ENCODE measurements around the gene AKAP12.
"Not testable (repeated sequence)": the region's sequence is repeated elsewhere in the genome, so short reads cannot be mapped to it uniquely, and the experiment has no call there.

The AKAP12 gene

GRCh38 chr6:151307501-151307900, 67.7 kb downstream of the AKAP12 start:
- H3K4me1 ChIP-seq = no peaks in the 10 kb centered on the region
- no peaks in the 10 kb centered on the region for H3K9me3 ChIP-seq (ENCODE audit: control insufficient read depth, low read length)
- TF ChIP-seq CTCF (IDR thresholded peaks at IDR 0.05) = no peak
- no peak overlapping the region for H3K27ac ChIP-seq
- no peaks in the 10 kb centered on the region for H3K27me3 ChIP-seq (ENCODE audit: control insufficient read depth, insufficient read depth, low read length)
- no peak overlapping the region for H3K4me2 ChIP-seq (ENCODE audit: low read length)
- H3K79me2 ChIP-seq = no peaks in the 10 kb centered on the region
- no peak overlapping the region for H3K4me3 ChIP-seq (ENCODE audit: low read depth, low read length)
- H3K9ac ChIP-seq = no peak overlapping the region
- H3K36me3 ChIP-seq (ENCODE audit: control insufficient read depth, insufficient read depth, low read length) = no peaks in the 10 kb centered on the region
- H2AFZ ChIP-seq = no peak overlapping the region

- H2AFZ ChIP-seq = no peak overlapping the region
- no peak overlapping the region for H3K27ac ChIP-seq
- H3K9me3 ChIP-seq (ENCODE audit: control insufficient read depth, low read length) = no peaks in the 10 kb centered on the region
- H3K4me2 ChIP-seq (ENCODE audit: low read length) = no peak overlapping the region
- H3K9ac ChIP-seq = no peak overlapping the region
- no peaks in the 10 kb centered on the region for H3K36me3 ChIP-seq (ENCODE audit: control insufficient read depth, insufficient read depth, low read length)
- no peaks in the 10 kb centered on the region for H3K79me2 ChIP-seq
- H3K4me1 ChIP-seq = no peaks in the 10 kb centered on the region
- no peak for TF ChIP-seq CTCF (IDR thresholded peaks at IDR 0.05)
- H3K4me3 ChIP-seq (ENCODE audit: low read depth, low read length) = no peak overlapping the region
- H3K27me3 ChIP-seq (ENCODE audit: control insufficient read depth, insufficient read depth, low read length) = no peaks in the 10 kb centered on the region
Measured at GRCh38 chr6:151309619-151310018, 69.9 kb downstream of the AKAP12 start.

- Histone ChIP-seq H3K4me2 (ENCODE audit: low read length) (no peak overlapping the region), H3K27ac (no peak overlapping the region), H3K36me3 (ENCODE audit: control insufficient read depth, insufficient read depth, low read length) (no peaks in the 10 kb centered on the region), H3K9me3 (ENCODE audit: control insufficient read depth, low read length) (no peaks in the 10 kb centered on the region), H3K79me2 (no peaks in the 10 kb centered on the region), H3K9ac (no peak overlapping the region), H3K4me3 (ENCODE audit: low read depth, low read length) (no peak overlapping the region), H2AFZ (no peak overlapping the region), H3K4me1 (no peaks in the 10 kb centered on the region), H3K27me3 (ENCODE audit: control insufficient read depth, insufficient read depth, low read length) (no peaks in the 10 kb centered on the region)
- TF ChIP-seq CTCF (IDR thresholded peaks at IDR 0.05) = no peak
Measured at GRCh38 chr6:151310279-151310678, 70.5 kb downstream of the AKAP12 start.

GRCh38 chr6:151310852-151311767, 71.3 kb downstream of the AKAP12 start:
- Histone ChIP-seq H3K4me3 (ENCODE audit: low read depth, low read length) (no peak overlapping the region), H3K9ac (no peak overlapping the region), H3K9me3 (ENCODE audit: control insufficient read depth, low read length) (no peaks in the 10 kb centered on the region), H3K4me1 (no peaks in the 10 kb centered on the region), H3K36me3 (ENCODE audit: control insufficient read depth, insufficient read depth, low read length) (no peaks in the 10 kb centered on the region), H3K27me3 (ENCODE audit: control insufficient read depth, insufficient read depth, low read length) (no peaks in the 10 kb centered on the region), H3K4me2 (ENCODE audit: low read length) (no peak overlapping the region), H3K79me2 (no peaks in the 10 kb centered on the region), H2AFZ (no peak overlapping the region), H3K27ac (no peak overlapping the region)
- no peak for TF ChIP-seq CTCF (IDR thresholded peaks at IDR 0.05)

GRCh38 chr6:151313066-151313491, 73.3 kb downstream of the AKAP12 start:
- no peak overlapping the region for H2AFZ ChIP-seq
- no peak overlapping the region for H3K4me3 ChIP-seq (ENCODE audit: low read depth, low read length)
- no peaks in the 10 kb centered on the region for H3K27me3 ChIP-seq (ENCODE audit: control insufficient read depth, insufficient read depth, low read length)
- TF ChIP-seq CTCF (IDR thresholded peaks at IDR 0.05) = no peak
- H3K27ac ChIP-seq = no peak overlapping the region
- H3K9ac ChIP-seq = no peak overlapping the region
- no peaks in the 10 kb centered on the region for H3K36me3 ChIP-seq (ENCODE audit: control insufficient read depth, insufficient read depth, low read length)
- no peak overlapping the region for H3K4me2 ChIP-seq (ENCODE audit: low read length)
- H3K4me1 ChIP-seq = no peaks in the 10 kb centered on the region
- no peaks in the 10 kb centered on the region for H3K9me3 ChIP-seq (ENCODE audit: control insufficient read depth, low read length)
- H3K79me2 ChIP-seq = no peaks in the 10 kb centered on the region

GRCh38 chr6:151315661-151316060, 75.9 kb downstream of the AKAP12 start:
- H2AFZ ChIP-seq; H3K9ac ChIP-seq; H3K9me3 ChIP-seq (ENCODE audit: control insufficient read depth, low read length); H3K27me3 ChIP-seq (ENCODE audit: control insufficient read depth, insufficient read depth, low read length); H3K79me2 ChIP-seq; H3K36me3 ChIP-seq (ENCODE audit: control insufficient read depth, insufficient read depth, low read length); H3K4me2 ChIP-seq (ENCODE audit: low read length); H3K4me1 ChIP-seq; H3K4me3 ChIP-seq (ENCODE audit: low read depth, low read length); H3K27ac ChIP-seq: not testable (repeated sequence)

Data from parathyroid adenoma (tissue), 2 donors.